GM21526 (cell line): ENCODE results near the gene ADH6.
"Not testable (repeated sequence)": the region's sequence is repeated elsewhere in the genome, so short reads cannot be mapped to it uniquely, and the experiment has no call there.

ENCODE experiments used
- ATAC-seq: cut with Tn5 transposase; IDR thresholded peaks from one replicate; pipeline ENCODE4 v1.9.1; 2021; ENCODE audit warnings: moderate library complexity; ENCODE audit not compliant: unreplicated experiment, low FRiP score

ADH6 gene

GRCh38 chr4:99219072-99219471, at the start of gene ADH6:
ADH6 (minus strand) TSS chr4:99219246; CDS start chr4:99219152, 94 bp downstream.
- no peak for ATAC-seq

- ATAC-seq = no peak
These were observed 45.9 kb upstream of the ADH6 start for GRCh38 chr4:99264927-99265326.

GRCh38 chr4:99252746-99253145, 33.7 kb upstream of the ADH6 start:
- ATAC-seq = no peak

GRCh38 chr4:99248714-99249113, 29.7 kb upstream of the ADH6 start:
- ATAC-seq = no peak

GRCh38 chr4:99235955-99236354, 16.9 kb upstream of the ADH6 start:
- no peak for ATAC-seq

- no peak for ATAC-seq
These were observed 15.4 kb upstream of the ADH6 start for GRCh38 chr4:99234331-99235010.

- ATAC-seq = not testable (repeated sequence)
These were observed 14.4 kb upstream of the ADH6 start for GRCh38 chr4:99233397-99233796.

GRCh38 chr4:99228706-99229105, 9.7 kb upstream of the ADH6 start:
- not testable (repeated sequence) for ATAC-seq

- not testable (repeated sequence) for ATAC-seq
These were observed 8.6 kb upstream of the ADH6 start for GRCh38 chr4:99227646-99228045.

- ATAC-seq = no peak
These were observed 2.9 kb upstream of the ADH6 start for GRCh38 chr4:99221980-99222379.

- peak; percentile 88 for ATAC-seq
These were observed 433 bp upstream of the ADH6 start for GRCh38 chr4:99219479-99219878.

GRCh38 chr4:99215521-99215920, 3.5 kb downstream of the ADH6 start:
- ATAC-seq = no peak

GRCh38 chr4:99210789-99211188, 8.3 kb downstream of the ADH6 start:
- no peak for ATAC-seq

GRCh38 chr4:99209671-99210070, 9.4 kb downstream of the ADH6 start:
- no peak for ATAC-seq

- no peak for ATAC-seq
These were observed 10.3 kb downstream of the ADH6 start for GRCh38 chr4:99208719-99209075.

- ATAC-seq = no peak
These were observed 10.9 kb downstream of the ADH6 start for GRCh38 chr4:99207911-99208718.

- no peak for ATAC-seq
These were observed 11.8 kb downstream of the ADH6 start for GRCh38 chr4:99207069-99207743.

- ATAC-seq = no peak
These were observed 13.7 kb downstream of the ADH6 start for GRCh38 chr4:99205153-99205979.

GRCh38 chr4:99202536-99202935, 16.5 kb downstream of the ADH6 start:
- no peak for ATAC-seq

- ATAC-seq = no peak
These were observed 17.0 kb downstream of the ADH6 start for GRCh38 chr4:99202094-99202493.

GRCh38 chr4:99201690-99202089, 17.4 kb downstream of the ADH6 start:
- ATAC-seq = no peak
